Nephron progenitor cell (in vitro differentiated cells): ENCODE results near the gene VPS8.

Experiments
- DNase-seq: peaks from one replicate; pipeline ENCODE4 v3.0.0; 2021
- H3K27ac Mint-ChIP-seq: 2 replicates; pipeline ENCODE4 v1.8.0; 2021; ENCODE audit warnings: mild to moderate bottlenecking, moderate library complexity, mixed read lengths
- H3K27me3 Mint-ChIP-seq: 2 replicates; pipeline ENCODE4 v1.8.0; 2021; ENCODE audit warnings: mild to moderate bottlenecking, low read depth, mixed read lengths; ENCODE audit not compliant: poor library complexity
- H3K36me3 Mint-ChIP-seq: 2 replicates; pipeline ENCODE4 v1.8.0; 2021; ENCODE audit warnings: low read depth, mixed read lengths
- H3K4me1 Mint-ChIP-seq: 2 replicates; pipeline ENCODE4 v1.8.0; 2021; ENCODE audit warnings: mixed read lengths
- H3K4me3 Mint-ChIP-seq: 2 replicates; pipeline ENCODE4 v1.8.0; 2021; ENCODE audit warnings: mild to moderate bottlenecking, moderate library complexity, mixed read lengths
- H3K9me3 Mint-ChIP-seq: 2 replicates; pipeline ENCODE4 v1.8.0; 2021; ENCODE audit warnings: mild to moderate bottlenecking, moderate library complexity, mixed read lengths
- TF ChIP-seq, protein P1 (sequence below): fragments of 200-600 bp; sonication (generic); IDR thresholded peaks from 2 replicates; pipeline ENCODE4 v1.5.0; 2021; ENCODE audit warnings: antibody characterized with exemption

VPS8 gene

GRCh38 chr3:184780981-184781515 is 30.9 kb upstream of the VPS8 start:
- no peaks in the 10 kb centered on the region for H3K9me3 Mint-ChIP-seq
- H3K27ac Mint-ChIP-seq, result no peak overlapping the region
- DNase-seq, result no peak
- peaks cover 72% of the 10 kb centered on the region for H3K4me1 Mint-ChIP-seq
- H3K36me3 Mint-ChIP-seq, result no peaks in the 10 kb centered on the region
- H3K27me3 Mint-ChIP-seq, result peaks cover 23% of the 10 kb centered on the region
- TF ChIP-seq, protein P1, sequence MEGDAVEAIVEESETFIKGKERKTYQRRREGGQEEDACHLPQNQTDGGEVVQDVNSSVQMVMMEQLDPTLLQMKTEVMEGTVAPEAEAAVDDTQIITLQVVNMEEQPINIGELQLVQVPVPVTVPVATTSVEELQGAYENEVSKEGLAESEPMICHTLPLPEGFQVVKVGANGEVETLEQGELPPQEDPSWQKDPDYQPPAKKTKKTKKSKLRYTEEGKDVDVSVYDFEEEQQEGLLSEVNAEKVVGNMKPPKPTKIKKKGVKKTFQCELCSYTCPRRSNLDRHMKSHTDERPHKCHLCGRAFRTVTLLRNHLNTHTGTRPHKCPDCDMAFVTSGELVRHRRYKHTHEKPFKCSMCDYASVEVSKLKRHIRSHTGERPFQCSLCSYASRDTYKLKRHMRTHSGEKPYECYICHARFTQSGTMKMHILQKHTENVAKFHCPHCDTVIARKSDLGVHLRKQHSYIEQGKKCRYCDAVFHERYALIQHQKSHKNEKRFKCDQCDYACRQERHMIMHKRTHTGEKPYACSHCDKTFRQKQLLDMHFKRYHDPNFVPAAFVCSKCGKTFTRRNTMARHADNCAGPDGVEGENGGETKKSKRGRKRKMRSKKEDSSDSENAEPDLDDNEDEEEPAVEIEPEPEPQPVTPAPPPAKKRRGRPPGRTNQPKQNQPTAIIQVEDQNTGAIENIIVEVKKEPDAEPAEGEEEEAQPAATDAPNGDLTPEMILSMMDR, result no peak
- H3K4me3 Mint-ChIP-seq, result no peak overlapping the region

GRCh38 chr3:184781801-184782200 is 30.2 kb upstream of the VPS8 start:
- H3K36me3 Mint-ChIP-seq, result no peaks in the 10 kb centered on the region
- peaks cover 26% of the 10 kb centered on the region for H3K27me3 Mint-ChIP-seq
- no peak overlapping the region for H3K27ac Mint-ChIP-seq
- H3K4me3 Mint-ChIP-seq, result no peak overlapping the region
- DNase-seq, result peak; percentile 30
- H3K4me1 Mint-ChIP-seq, result peaks cover 72% of the 10 kb centered on the region
- H3K9me3 Mint-ChIP-seq, result no peaks in the 10 kb centered on the region
- TF ChIP-seq, protein P1, result no peak

GRCh38 chr3:184783319-184783718 is 28.6 kb upstream of the VPS8 start:
- Mint-ChIP-seq H3K4me3 (no peak overlapping the region), H3K4me1 (peaks cover 58% of the 10 kb centered on the region), H3K36me3 (no peaks in the 10 kb centered on the region), H3K27ac (no peak overlapping the region), H3K9me3 (no peaks in the 10 kb centered on the region), H3K27me3 (peaks cover 22% of the 10 kb centered on the region)
- DNase-seq, result no peak
- TF ChIP-seq, protein P1, result no peak

DNA sequence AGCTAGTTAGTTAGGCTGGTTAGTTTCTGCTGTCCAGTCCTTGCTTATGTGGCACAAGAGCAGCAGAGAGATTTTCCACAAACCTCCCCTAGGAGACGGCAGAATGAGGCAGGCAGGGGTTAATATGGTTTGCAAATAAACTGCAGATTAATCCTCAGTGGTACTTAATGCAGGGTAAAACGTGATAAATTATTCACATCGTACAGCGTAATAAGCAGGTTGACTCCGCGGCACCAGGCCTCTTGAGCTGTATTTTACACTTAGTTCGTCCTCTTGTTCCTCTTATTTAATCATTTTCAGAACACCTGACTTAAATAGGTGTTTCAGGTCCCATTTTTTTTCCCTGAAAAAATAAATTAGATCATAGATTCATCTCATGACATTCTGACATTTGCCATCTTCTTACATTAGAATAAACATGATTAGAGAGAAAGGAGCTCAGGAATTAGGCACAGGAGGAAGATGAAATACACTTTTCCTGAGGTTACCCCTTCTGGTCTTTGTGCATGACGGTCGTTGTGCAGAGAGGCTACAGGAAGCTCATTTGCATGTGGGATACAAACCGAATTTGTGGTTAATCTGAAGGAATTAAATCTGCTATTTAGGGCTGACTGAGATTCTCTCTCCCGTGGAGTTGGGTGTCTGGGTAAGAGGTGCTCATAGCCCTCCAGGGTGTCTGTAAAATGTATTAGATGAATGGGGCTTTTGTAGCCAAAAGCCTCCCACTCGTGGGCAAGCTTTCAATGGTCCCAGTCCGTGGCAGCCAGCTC is 27.1 kb upstream of the VPS8 start:
- H3K4me3 Mint-ChIP-seq, result no peak overlapping the region
- peaks cover 45% of the 10 kb centered on the region for H3K4me1 Mint-ChIP-seq
- no peaks in the 10 kb centered on the region for H3K36me3 Mint-ChIP-seq
- TF ChIP-seq, protein P1, result no peak
- no peak overlapping the region for H3K27ac Mint-ChIP-seq
- no peak for DNase-seq
- H3K27me3 Mint-ChIP-seq, result peaks cover 18% of the 10 kb centered on the region
- H3K9me3 Mint-ChIP-seq, result no peaks in the 10 kb centered on the region

- H3K4me3 Mint-ChIP-seq, result no peak overlapping the region
Observed at GRCh38 chr3:184785890-184786279, 26.1 kb upstream of the VPS8 start.

More at GRCh38 chr3:184785890-184786279, 26.1 kb upstream of the VPS8 start:
- Mint-ChIP-seq H3K4me1 (peaks cover 36% of the 10 kb centered on the region), H3K36me3 (no peaks in the 10 kb centered on the region), H3K9me3 (no peaks in the 10 kb centered on the region), H3K27me3 (peaks cover 18% of the 10 kb centered on the region), H3K27ac (no peak overlapping the region)
- TF ChIP-seq, protein P1, result no peak
- DNase-seq, result no peak
